ENCODE results near the gene PTTG1IP.
A peak's percentile ranks its signal among the peaks of the same experiment; 100 is the strongest.

The PTTG1IP gene

DNA sequence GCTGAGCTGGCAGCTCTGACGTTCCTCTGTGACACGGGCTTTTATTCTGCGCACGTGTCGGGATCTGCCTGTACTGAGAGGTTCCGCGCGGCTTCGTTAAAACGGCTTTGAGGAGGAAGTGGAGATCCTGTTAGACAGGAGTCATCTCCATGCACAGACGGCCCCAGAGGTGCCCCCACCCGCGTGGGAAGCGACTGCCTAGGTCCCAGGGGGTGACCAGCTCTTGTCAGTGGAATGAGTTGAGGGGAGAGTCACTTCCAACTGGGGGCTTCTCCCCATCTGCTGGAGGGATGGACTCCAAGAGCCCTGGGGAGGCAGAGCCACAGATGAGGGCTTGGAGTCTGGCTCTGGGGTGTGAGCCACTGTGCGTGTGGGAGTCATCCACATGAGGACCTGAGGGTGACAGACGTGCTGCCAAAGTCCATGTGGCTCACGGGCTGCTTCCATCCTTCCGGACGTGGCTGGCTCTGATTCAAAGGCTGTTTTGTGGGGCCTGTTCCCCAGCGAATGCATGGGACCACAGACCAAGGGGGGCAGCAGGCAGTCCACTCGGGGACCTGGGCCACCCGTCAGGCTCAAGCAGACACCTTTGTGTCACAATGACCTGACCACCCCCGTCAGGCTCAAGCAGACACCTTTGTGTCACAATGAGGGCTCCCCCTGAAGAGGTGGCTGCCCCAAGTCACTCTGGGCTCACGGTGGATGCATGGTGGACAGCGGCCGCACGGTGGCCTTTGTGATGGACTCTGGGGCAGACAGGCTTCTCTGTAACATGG, 26.8 kb downstream of the PTTG1IP start:
- in situ Hi-C loops (cut with HindIII; ENCODE audit: low sequenced_read_pairs) = no loop called here
- H3K4me3 ChIP-seq (ENCODE audit: low read depth, low read length) = no peak overlapping the region
- TF ChIP-seq CTCF (IDR thresholded peaks at IDR 0.05; ENCODE audit: low read depth, low read length) = no peak
- no peak for DNase-seq (ENCODE audit: low read depth, low spot score)

DNA sequence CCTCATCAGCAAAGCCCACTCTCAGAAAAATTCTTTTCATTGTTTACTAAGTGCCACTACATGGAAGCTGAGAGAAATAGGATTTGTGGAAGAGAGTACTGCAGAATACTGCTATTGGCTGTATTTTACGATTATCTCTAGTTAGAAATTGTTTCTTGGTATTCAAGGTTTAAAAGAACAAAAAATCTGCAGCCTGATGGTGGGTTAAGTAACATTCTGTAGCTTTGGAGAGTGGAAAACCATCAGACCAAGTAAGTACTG, 27.3 kb downstream of the PTTG1IP start:
- H3K4me3 ChIP-seq (ENCODE audit: low read depth, low read length) = peak overlapping the region; percentile 30
- in situ Hi-C loops (cut with HindIII; ENCODE audit: low sequenced_read_pairs) = no loop called here
- peak; percentile 24 for DNase-seq (ENCODE audit: low read depth, low spot score)
- TF ChIP-seq CTCF (IDR thresholded peaks at IDR 0.05; ENCODE audit: low read depth, low read length) = no peak

DNA sequence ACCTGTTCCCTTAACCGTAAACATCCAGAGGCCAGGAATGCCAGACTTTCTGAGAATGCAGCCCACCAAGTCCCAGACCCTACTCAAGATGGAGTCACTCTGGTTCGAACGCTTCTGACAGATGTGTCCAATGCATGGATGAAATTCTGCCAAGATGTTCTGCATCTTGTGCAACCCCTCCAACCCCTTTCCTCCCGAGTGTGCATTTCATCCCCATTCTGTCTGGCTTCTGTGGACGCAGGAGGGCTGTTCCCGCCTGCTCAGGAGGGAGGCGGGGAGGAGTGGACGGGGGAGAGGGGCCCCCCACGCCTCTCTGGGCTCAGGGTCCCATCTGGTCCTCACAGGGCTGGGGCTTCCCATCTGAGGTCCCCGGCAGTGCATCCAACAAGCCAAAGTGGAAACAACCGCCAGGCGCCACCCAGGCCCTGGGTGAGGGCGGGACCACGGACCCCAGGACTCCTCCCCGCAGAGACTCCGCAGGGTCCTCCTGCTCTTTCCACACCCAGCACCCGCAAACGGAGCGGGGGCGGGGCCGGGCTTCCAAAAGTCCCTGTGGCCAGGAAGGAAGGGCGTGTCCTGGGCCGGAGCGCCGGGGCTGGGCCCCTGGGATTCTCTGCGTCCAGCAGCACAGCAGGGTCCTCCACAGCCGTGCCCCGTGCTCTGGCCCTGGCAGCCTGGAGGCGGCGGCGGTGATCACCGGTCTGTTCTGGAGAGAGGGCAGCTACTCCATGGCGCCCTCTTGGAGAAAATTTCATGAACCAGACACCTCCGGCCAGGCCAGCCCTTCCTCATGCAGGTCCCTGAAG, 27.9 kb downstream of the PTTG1IP start:
- in situ Hi-C loops (cut with HindIII; ENCODE audit: low sequenced_read_pairs) = no loop called here
- peak; percentile 48 for DNase-seq (ENCODE audit: low read depth, low spot score)
- TF ChIP-seq CTCF (IDR thresholded peaks at IDR 0.05; ENCODE audit: low read depth, low read length) = peak; percentile 60
- peak overlapping the region; percentile 30 for H3K4me3 ChIP-seq (ENCODE audit: low read depth, low read length)

GRCh38 chr21:44844256-44844655, 29.2 kb downstream of the PTTG1IP start:
- in situ Hi-C loops (cut with HindIII; ENCODE audit: low sequenced_read_pairs) = no loop called here
- DNase-seq (ENCODE audit: low read depth, low spot score) = no peak
- no peak overlapping the region for H3K4me3 ChIP-seq (ENCODE audit: low read depth, low read length)
- TF ChIP-seq CTCF (IDR thresholded peaks at IDR 0.05; ENCODE audit: low read depth, low read length) = no peak

GRCh38 chr21:44842721-44843445, 30.6 kb downstream of the PTTG1IP start:
- no peak for TF ChIP-seq CTCF (IDR thresholded peaks at IDR 0.05; ENCODE audit: low read depth, low read length)
- in situ Hi-C loops (cut with HindIII; ENCODE audit: low sequenced_read_pairs) = no loop called here
- DNase-seq (ENCODE audit: low read depth, low spot score) = no peak
- H3K4me3 ChIP-seq (ENCODE audit: low read depth, low read length) = no peak overlapping the region

GRCh38 chr21:44842087-44842486, 31.4 kb downstream of the PTTG1IP start:
- in situ Hi-C loops (cut with HindIII; ENCODE audit: low sequenced_read_pairs) = no loop called here
- DNase-seq (ENCODE audit: low read depth, low spot score) = no peak
- TF ChIP-seq CTCF (IDR thresholded peaks at IDR 0.05; ENCODE audit: low read depth, low read length) = no peak
- no peak overlapping the region for H3K4me3 ChIP-seq (ENCODE audit: low read depth, low read length)

Measured in astrocyte of the spinal cord (primary cell).